Nephron progenitor cell (in vitro differentiated cells): ENCODE results near the gene CCDC92.

Source experiments
- DNase-seq: peaks from one replicate; pipeline ENCODE4 v3.0.0; 2021
- H3K27ac Mint-ChIP-seq: 2 replicates; pipeline ENCODE4 v1.8.0; 2021; ENCODE audit warnings: mild to moderate bottlenecking, moderate library complexity, mixed read lengths
- H3K27me3 Mint-ChIP-seq: 2 replicates; pipeline ENCODE4 v1.8.0; 2021; ENCODE audit warnings: mild to moderate bottlenecking, low read depth, mixed read lengths; ENCODE audit not compliant: poor library complexity
- H3K36me3 Mint-ChIP-seq: 2 replicates; pipeline ENCODE4 v1.8.0; 2021; ENCODE audit warnings: low read depth, mixed read lengths
- H3K4me1 Mint-ChIP-seq: 2 replicates; pipeline ENCODE4 v1.8.0; 2021; ENCODE audit warnings: mixed read lengths
- H3K4me3 Mint-ChIP-seq: 2 replicates; pipeline ENCODE4 v1.8.0; 2021; ENCODE audit warnings: mild to moderate bottlenecking, moderate library complexity, mixed read lengths
- H3K9me3 Mint-ChIP-seq: 2 replicates; pipeline ENCODE4 v1.8.0; 2021; ENCODE audit warnings: mild to moderate bottlenecking, moderate library complexity, mixed read lengths
- TF ChIP-seq, protein P1 (sequence below): fragments of 200-600 bp; sonication (generic); IDR thresholded peaks from 2 replicates; pipeline ENCODE4 v1.5.0; 2021; ENCODE audit warnings: antibody characterized with exemption

Gene CCDC92

DNA sequence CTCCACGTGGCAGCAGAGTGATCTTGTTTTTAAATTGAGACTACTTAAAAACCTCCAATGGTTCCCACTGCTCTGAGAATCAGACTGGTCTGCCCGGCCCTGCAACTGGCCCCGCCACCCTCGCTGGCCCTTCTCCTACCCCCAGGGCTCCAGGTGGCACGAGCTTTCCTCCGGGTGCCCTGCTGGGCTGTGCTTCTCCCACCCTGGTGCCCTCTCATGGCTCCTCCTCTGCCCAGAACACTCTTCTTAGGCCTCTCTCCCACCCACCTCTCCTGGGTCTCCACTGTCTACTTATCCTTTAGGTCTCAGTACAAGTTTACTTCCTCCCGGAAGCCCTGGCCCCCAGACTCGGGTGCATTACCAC lies 26.5 kb downstream of the CCDC92 start:
- Mint-ChIP-seq H3K27me3 (peaks cover 5% of the 10 kb centered on the region), H3K4me3 (no peak overlapping the region), H3K36me3 (peaks cover 64% of the 10 kb centered on the region), H3K9me3 (peaks cover 12% of the 10 kb centered on the region), H3K27ac (peak overlapping the region; percentile 22), H3K4me1 (peaks cover 58% of the 10 kb centered on the region)
- TF ChIP-seq, protein P1, sequence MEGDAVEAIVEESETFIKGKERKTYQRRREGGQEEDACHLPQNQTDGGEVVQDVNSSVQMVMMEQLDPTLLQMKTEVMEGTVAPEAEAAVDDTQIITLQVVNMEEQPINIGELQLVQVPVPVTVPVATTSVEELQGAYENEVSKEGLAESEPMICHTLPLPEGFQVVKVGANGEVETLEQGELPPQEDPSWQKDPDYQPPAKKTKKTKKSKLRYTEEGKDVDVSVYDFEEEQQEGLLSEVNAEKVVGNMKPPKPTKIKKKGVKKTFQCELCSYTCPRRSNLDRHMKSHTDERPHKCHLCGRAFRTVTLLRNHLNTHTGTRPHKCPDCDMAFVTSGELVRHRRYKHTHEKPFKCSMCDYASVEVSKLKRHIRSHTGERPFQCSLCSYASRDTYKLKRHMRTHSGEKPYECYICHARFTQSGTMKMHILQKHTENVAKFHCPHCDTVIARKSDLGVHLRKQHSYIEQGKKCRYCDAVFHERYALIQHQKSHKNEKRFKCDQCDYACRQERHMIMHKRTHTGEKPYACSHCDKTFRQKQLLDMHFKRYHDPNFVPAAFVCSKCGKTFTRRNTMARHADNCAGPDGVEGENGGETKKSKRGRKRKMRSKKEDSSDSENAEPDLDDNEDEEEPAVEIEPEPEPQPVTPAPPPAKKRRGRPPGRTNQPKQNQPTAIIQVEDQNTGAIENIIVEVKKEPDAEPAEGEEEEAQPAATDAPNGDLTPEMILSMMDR: no peak
- no peak for DNase-seq

- TF ChIP-seq, protein P1: no peak
- peaks cover 8% of the 10 kb centered on the region for H3K9me3 Mint-ChIP-seq
- peaks cover 7% of the 10 kb centered on the region for H3K27me3 Mint-ChIP-seq
- no peak overlapping the region for H3K4me3 Mint-ChIP-seq
- no peak for DNase-seq
- peaks cover 52% of the 10 kb centered on the region for H3K4me1 Mint-ChIP-seq
- peaks cover 66% of the 10 kb centered on the region for H3K36me3 Mint-ChIP-seq
- H3K27ac Mint-ChIP-seq: peak overlapping the region; percentile 22
Observed at GRCh38 chr12:123945287-123946151, 27.1 kb downstream of the CCDC92 start.

DNA sequence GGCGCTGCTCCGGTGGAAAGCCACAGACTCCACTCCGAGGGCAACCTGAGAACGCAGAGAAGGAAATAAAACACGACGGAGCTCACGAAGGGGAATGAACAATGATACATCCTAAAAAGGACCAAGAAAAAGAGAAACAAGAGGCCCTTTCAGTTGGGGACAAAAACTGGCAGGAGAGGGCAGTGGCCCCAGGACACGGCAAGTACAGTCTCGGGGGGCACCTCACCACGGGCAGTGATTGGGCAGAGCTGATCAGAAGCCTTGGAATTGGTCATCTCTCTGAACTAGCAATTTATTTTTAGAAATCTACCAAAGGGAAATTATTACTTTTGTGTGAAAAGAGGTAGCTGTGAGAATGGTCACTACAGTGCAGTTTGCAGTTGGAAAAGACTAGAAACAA lies 27.9 kb downstream of the CCDC92 start:
- Mint-ChIP-seq H3K4me3 (peak overlapping the region; percentile 3), H3K27me3 (peaks cover 9% of the 10 kb centered on the region), H3K36me3 (peaks cover 64% of the 10 kb centered on the region), H3K4me1 (peaks cover 46% of the 10 kb centered on the region), H3K9me3 (peaks cover 8% of the 10 kb centered on the region), H3K27ac (peak overlapping the region; percentile 73)
- TF ChIP-seq, protein P1: no peak
- no peak for DNase-seq

DNA sequence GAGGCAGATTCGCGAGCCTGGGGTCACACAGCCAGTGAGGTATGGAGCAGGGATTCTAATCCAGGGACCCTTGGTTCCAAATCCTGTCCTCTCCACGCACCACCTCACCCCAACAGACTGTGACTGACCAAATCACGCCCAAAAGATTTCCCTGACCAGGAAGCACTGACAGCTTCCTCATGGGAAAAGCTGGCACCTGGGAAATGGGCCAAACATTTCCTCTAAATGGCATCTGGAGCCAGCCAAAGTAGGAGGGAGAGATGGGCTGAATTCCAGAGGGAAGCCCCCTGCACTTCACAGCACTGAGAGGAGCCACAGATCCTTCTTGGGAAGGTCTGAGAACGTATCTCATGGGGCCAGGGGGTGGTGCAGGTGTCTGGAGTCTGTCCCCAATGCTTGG lies 28.8 kb downstream of the CCDC92 start:
- DNase-seq: no peak

GRCh38 chr12:123942911-123943648 lies 29.6 kb downstream of the CCDC92 start:
- peaks cover 42% of the 10 kb centered on the region for H3K4me1 Mint-ChIP-seq
- DNase-seq: no peak
- H3K4me3 Mint-ChIP-seq: no peak overlapping the region
- TF ChIP-seq, protein P1: no peak
- peaks cover 57% of the 10 kb centered on the region for H3K36me3 Mint-ChIP-seq
- peaks cover 7% of the 10 kb centered on the region for H3K9me3 Mint-ChIP-seq
- H3K27me3 Mint-ChIP-seq: peaks cover 9% of the 10 kb centered on the region
- H3K27ac Mint-ChIP-seq: no peak overlapping the region

More for the DNA sequence above, 28.8 kb downstream of the CCDC92 start:
- H3K27ac Mint-ChIP-seq: no peak overlapping the region
- peaks cover 9% of the 10 kb centered on the region for H3K27me3 Mint-ChIP-seq
- H3K4me1 Mint-ChIP-seq: peaks cover 42% of the 10 kb centered on the region
- H3K4me3 Mint-ChIP-seq: no peak overlapping the region
- H3K9me3 Mint-ChIP-seq: peaks cover 8% of the 10 kb centered on the region
- TF ChIP-seq, protein P1: no peak
- peaks cover 59% of the 10 kb centered on the region for H3K36me3 Mint-ChIP-seq
